Activated gamma-delta T cell (primary cell): ENCODE data around the gene CNN3.

Source experiments
- DNase-seq: peaks from one replicate; lab custom pipeline; 2025; lab: John Stamatoyannopoulos, UW

Gene CNN3

DNA sequence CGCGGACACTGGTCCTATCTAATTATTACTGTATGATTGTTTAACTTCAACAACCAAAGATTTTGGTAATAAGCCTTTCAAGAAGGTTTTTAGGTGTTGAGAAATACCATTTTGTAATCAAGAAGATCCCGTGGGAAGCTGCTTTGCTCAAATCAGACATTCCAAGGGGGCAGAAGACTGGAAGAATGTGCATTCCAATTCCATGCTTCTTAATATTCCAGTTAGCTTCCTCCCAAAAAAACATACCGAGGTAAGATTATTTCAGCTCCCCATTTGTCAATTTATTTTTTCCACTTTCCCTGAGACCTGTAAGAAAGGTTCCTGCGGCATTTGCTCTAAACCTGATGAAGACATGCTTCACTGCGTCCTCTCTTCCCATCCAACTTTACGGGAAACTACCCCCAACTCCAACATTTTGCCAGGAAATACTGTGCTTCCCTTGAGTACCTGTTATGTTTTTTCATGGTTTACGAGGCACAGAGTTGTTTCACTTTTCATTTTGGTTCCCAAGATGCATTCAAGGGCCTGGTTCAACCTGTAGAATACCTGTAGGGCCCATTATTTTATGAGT, 4.1 kb downstream of the CNN3 start:
- no peak for DNase-seq

DNA sequence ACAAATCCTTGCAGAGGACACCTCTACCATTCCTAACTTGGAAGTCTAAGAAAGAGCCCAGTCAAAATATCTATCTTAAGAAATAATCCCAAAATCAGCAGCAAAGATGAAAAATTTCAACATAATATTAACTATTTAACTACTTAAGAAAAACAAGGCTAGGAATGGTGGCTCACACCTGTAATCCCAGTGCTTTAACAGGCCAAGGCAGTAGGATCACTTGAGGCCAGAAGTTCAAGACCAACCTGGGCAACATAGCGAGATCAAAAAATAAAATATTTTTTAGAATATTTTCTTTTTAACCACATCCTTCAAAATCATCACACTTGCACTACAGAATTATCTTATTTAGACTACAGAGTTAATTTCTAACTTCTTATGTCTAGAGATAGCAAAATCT, 4.9 kb downstream of the CNN3 start:
- DNase-seq, result no peak

GRCh38 chr1:94920061-94920460, 6.8 kb downstream of the CNN3 start:
- no peak for DNase-seq

GRCh38 chr1:94919241-94920030, 7.5 kb downstream of the CNN3 start:
- DNase-seq, result no peak

- DNase-seq, result no peak
Measured at GRCh38 chr1:94917251-94917650, 9.7 kb downstream of the CNN3 start.

DNA sequence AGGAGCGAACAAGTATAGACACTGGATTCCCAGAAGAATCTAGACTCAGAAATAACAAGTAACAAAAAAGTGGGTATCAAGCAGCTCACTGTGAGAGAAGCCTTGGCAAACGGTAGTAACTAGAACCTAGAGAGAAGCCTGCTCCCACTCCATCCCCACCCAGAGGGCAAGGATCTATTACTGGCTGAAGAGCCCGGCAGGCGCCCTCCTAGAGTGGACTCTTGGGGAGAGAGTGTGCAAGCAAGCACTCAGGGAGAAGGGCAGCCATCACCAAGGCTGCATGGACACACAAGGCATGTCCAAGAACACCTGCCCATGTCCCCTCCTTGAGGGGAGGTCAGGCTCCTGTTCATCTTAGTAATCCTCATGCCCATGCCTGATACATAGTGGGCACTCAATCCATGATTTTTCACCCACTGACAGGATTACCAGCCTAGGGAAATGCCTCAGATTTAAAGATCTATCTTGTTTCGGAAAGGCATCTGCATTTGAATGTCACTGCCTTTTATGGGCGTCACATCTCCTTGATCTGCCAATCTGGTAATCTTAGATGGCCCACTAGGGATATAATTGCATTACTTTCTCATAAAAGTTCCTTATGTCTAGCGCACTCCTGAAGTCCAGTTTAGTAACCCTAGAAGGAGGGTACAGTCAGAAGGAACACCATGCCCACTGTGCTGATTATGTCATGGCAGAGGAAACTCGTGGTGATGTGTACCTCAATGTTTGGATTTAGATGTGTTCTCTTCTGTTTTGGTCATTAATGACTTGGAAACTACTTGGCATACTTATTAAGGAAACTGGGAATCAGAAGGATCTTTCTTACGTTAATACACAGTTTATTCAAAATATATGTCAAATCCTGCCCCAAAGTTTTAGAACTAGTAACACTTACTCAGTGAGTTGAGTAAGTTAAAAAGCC, 14.4 kb downstream of the CNN3 start:
- DNase-seq, result no peak

GRCh38 chr1:94909486-94909885, 17.4 kb downstream of the CNN3 start:
- DNase-seq, result no peak

DNA sequence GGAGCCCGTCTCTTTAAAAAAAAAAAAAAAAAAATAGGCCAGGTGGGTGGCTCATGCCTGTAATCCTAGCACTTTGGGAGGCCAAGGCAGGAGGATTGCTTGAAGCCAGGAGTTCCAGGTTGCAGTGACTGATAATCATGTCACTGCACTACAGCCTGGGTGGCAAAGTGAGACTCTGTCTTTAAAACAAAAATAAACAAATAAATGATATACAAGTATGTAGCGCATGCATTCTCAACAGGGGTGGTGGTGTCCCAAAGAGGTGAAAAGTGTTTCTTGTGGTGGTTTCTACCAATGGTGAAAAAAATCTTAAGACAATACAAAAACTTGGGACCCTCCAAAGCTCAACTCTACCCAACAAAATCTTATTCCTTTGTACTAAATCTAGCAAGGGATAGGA, 17.9 kb downstream of the CNN3 start:
- DNase-seq, result no peak

GRCh38 chr1:94908190-94908589, 18.7 kb downstream of the CNN3 start:
- DNase-seq, result no peak

GRCh38 chr1:94907136-94907535, 19.8 kb downstream of the CNN3 start:
- no peak for DNase-seq

- no peak for DNase-seq
Measured at GRCh38 chr1:94906382-94906781, 20.5 kb downstream of the CNN3 start.

GRCh38 chr1:94905207-94905606, 21.7 kb downstream of the CNN3 start:
- DNase-seq, result no peak

DNA sequence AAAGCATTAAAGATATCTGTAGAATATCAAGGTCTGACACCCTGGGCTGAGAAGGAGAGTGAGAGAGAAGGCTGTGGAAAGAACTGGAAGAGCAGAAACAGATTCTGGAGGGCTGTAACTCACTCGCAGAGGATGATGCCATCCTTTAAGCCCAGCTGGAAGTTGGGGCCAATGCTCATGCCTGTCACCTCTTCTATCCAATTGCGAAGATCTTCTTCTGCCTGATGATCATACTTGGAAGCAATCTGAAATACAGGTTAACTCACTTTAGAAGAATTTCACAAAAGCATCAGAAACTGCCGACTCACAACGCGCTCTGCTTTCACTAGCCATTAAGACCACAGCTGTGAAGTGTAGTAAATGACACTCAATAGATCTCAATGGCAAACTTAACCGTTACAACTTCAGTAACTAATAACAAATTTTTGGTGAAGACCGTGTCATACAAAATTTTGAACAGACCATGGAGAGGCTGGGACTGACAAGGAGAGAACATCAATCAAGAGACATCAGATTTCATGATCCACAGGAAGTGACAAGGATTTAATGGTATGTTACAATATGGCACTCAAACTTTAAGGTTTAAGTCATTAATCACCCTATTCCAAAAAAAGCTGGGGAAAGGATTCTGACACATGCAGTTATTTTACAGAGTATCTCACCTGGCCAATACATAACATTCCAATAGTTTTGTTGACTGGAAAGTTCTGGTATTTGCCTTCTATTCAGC, 23.5 kb downstream of the CNN3 start:
- no peak for DNase-seq

- DNase-seq, result no peak
Measured at GRCh38 chr1:94901841-94902240, 25.1 kb downstream of the CNN3 start.

DNA sequence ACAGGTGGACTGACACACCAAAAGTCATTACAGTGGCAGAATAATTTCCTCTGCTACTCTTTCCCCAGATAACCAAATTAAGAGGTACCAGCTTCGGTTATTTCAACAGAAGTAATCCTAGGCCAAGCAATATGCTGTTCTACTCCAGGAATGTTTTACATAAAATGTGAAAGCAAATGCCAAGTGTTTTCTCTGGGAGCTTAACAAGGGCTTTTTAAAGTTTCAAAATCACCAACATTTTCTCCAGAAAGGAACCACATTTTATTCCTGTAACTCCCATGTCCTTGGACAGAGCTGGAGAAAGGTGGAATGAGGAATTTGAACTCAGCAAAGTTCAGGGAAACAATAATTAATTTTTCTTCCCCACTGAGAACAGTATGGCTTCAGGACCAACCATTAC, 27.2 kb downstream of the CNN3 start:
- no peak for DNase-seq

DNA sequence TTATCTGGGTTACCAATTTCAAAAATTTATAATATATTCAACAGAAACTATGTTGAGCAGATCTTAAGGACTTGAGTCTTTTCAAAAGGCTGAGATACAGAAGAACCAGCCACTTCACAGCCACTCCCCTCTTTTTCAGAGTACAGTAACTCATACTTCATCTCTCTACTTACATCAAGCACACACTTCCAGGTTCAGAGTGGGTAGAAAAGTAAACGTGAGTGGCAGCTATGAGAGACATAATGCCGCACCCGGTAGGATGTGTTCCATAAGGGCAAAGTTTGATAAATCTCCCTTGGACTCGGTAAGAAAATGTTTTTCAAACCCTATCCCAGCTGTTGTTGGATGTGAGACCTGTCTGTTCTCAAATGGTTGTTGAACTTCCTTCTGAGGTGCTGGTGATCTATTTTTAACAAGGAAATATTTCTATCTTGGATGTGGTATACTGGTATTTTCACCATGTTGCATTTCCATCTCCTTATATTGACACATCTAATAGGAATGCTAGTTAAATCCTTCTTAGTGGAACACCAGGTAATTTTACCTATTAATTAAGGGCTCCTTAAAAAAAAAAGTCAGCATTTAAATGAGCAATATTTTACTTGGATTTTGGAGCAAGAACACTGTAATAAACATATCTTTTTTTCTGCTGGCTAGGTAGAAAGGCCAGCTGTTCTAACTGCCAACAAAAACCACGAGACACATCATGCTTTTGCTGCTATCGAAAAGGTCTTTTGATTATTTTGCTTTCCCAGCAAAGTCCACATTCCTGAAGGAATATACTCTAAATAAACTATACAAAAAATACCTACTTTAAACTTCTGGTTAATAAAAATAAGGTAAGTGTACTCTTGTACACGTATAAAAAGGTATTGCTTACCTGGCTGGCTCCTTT, 28.2 kb downstream of the CNN3 start:
- no peak for DNase-seq

DNA sequence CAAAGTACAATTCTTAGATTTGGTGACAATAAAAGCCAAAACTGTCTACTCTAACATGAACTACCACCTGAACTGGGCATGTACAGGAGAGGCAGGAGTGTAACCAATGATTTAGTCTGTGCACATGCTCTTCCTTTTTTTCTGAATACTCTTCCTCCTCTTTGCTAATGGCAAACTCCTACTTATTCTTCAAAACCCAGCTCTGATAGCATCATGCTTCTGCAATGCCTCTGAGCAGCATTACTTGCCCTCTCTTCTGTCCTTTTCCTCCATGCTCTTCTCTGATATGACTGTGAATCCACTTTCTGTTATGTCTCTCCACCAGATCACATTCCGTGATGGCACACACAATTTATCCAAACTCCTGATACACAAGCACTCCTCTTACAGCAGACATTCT, 31.4 kb downstream of the CNN3 start:
- DNase-seq, result no peak

GRCh38 chr1:94894630-94895029, 32.3 kb downstream of the CNN3 start:
- no peak for DNase-seq

GRCh38 chr1:94892604-94893254, 34.2 kb downstream of the CNN3 start:
- DNase-seq, result no peak

DNA sequence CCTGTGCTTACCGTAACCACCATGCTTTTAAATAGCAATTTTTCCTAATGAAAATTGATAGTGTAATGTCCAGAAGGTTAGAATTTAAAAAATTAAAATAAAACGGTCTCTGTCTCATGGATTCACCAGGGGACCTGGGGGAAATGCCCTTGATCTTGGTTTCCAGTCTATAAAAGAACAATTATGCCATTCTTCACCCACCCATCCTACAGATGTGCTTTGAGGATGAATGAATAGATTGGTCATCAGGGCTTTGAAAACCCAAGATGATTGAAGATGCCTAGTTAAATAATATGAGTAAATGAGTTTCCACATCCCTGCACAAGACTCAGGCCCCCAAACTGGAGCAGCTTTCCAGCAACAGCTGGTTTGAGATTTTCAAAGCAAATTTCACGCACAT, 38.7 kb downstream of the CNN3 start:
- DNase-seq, result no peak
